Calu3 (cell line): ENCODE results near the gene WWOX. TPM values are rescaled to one million over a fixed set of nuclear protein-coding genes. Genes with fewer than 3 reads are reported as not detected.

Source experiments
- BruUV-seq: library from RNA; stranded (reverse); fragments of 400-500 nt; replicated peaks from 2 replicates; lab custom pipeline; 2021; lab: Mats Ljungman, UMichigan
- CTCF ChIA-PET: fragments of 300-600 bp; sonication (Branson Sonifier 250); formaldehyde crosslinking; loops from one replicate; lab custom pipeline; 2022; ENCODE audit warnings: antibody characterized with exemption; lab: Charles Lee
- DNase-seq: peaks from one replicate; pipeline ENCODE4 v3.0.0; 2022
- H3K27ac Mint-ChIP-seq: one replicate; pipeline ENCODE4 v1.8.0; 2022; ENCODE audit warnings: mixed read lengths; ENCODE audit not compliant: unreplicated experiment
- H3K27me3 Mint-ChIP-seq: one replicate; pipeline ENCODE4 v1.8.0; 2022; ENCODE audit warnings: mixed read lengths; ENCODE audit not compliant: unreplicated experiment
- H3K36me3 Mint-ChIP-seq: one replicate; pipeline ENCODE4 v1.8.0; 2022; ENCODE audit warnings: mild to moderate bottlenecking, moderate library complexity, mixed read lengths; ENCODE audit not compliant: insufficient read depth, unreplicated experiment
- H3K4me1 Mint-ChIP-seq: one replicate; pipeline ENCODE4 v1.8.0; 2022; ENCODE audit warnings: mild to moderate bottlenecking, low read depth, mixed read lengths; ENCODE audit not compliant: unreplicated experiment
- H3K4me3 Mint-ChIP-seq: one replicate; pipeline ENCODE4 v1.8.0; 2022; ENCODE audit warnings: mild to moderate bottlenecking, low read depth, moderate library complexity, mixed read lengths; ENCODE audit not compliant: unreplicated experiment
- H3K9me3 Mint-ChIP-seq: one replicate; pipeline ENCODE4 v1.8.0; 2022; ENCODE audit warnings: low read depth, mixed read lengths; ENCODE audit not compliant: unreplicated experiment
- CTCF ChIP-seq: fragments of 200-600 bp; IDR thresholded peaks from one replicate; pipeline ENCODE4 v1.8.0; 2022; ENCODE audit warnings: antibody characterized with exemption; ENCODE audit not compliant: unreplicated experiment
- intact Hi-C: fragments of 100-400 bp; cut with micrococcal nuclease; formaldehyde crosslinking; loops from one replicate; pipeline ENCODE4 v1.10.0; 2022; ENCODE audit not compliant: unreplicated experiment
- total RNA-seq: library from RNA; stranded (reverse); gene quantifications from 2 replicates; pipeline ENCODE4 v1.2.3, GENCODE V29; 2022

WWOX gene
- total RNA-seq, 1 experiment from 2014 or later = 33.5 TPM

- BruUV-seq = no TSS peak
- Mint-ChIP-seq H3K27me3 (no peaks in the 10 kb centered on the region), H3K27ac (no peak overlapping the region), H3K9me3 (peaks cover 8% of the 10 kb centered on the region), H3K36me3 (no peaks in the 10 kb centered on the region), H3K4me3 (no peak overlapping the region), H3K4me1 (no peaks in the 10 kb centered on the region)
- intact Hi-C loops = no loop called here
- no peak for TF ChIP-seq CTCF
- CTCF ChIA-PET = no interaction called here
- no peak for DNase-seq
Measured at GRCh38 chr16:78952630-78953029, 853.2 kb downstream of the WWOX start.

- Mint-ChIP-seq H3K36me3 (no peaks in the 10 kb centered on the region), H3K27me3 (no peaks in the 10 kb centered on the region), H3K27ac (no peak overlapping the region), H3K4me3 (no peak overlapping the region), H3K9me3 (peaks cover 8% of the 10 kb centered on the region), H3K4me1 (no peaks in the 10 kb centered on the region)
- intact Hi-C loops = no loop called here
- BruUV-seq = no TSS peak
- TF ChIP-seq CTCF = no peak
- CTCF ChIA-PET = no interaction called here
- DNase-seq = no peak
Measured at GRCh38 chr16:78953526-78953925, 854.1 kb downstream of the WWOX start.

GRCh38 chr16:78955206-78955605 is 855.8 kb downstream of the WWOX start:
- Mint-ChIP-seq H3K4me3 (no peak overlapping the region), H3K36me3 (no peaks in the 10 kb centered on the region), H3K27ac (no peak overlapping the region), H3K9me3 (peaks cover 12% of the 10 kb centered on the region), H3K4me1 (no peaks in the 10 kb centered on the region), H3K27me3 (no peaks in the 10 kb centered on the region)
- CTCF ChIA-PET = no interaction called here
- TF ChIP-seq CTCF = no peak
- DNase-seq = no peak
- intact Hi-C loops = no loop called here
- BruUV-seq = no TSS peak

- no TSS peak for BruUV-seq
- Mint-ChIP-seq H3K36me3 (no peaks in the 10 kb centered on the region), H3K4me1 (no peaks in the 10 kb centered on the region), H3K9me3 (peaks cover 12% of the 10 kb centered on the region), H3K27ac (no peak overlapping the region), H3K4me3 (no peak overlapping the region), H3K27me3 (no peaks in the 10 kb centered on the region)
- no peak for DNase-seq
- no peak for TF ChIP-seq CTCF
- intact Hi-C loops = no loop called here
- CTCF ChIA-PET = no interaction called here
Measured at GRCh38 chr16:78956859-78957258, 857.4 kb downstream of the WWOX start.
